ENCODE results near the gene RFX3. TPM values are rescaled to one million over a fixed set of nuclear protein-coding genes. Genes with fewer than 3 reads are reported as not detected.
"Not testable (repeated sequence)": the region's sequence is repeated elsewhere in the genome, so short reads cannot be mapped to it uniquely, and the experiment has no call there.

Gene RFX3
- total RNA-seq, 2 donors from 2014 or later = 2.2 to 2.7 TPM

- Histone ChIP-seq H3K27me3 (no peaks in the 10 kb centered on the region), H3K4me1 (peaks cover 0 to 4% of the 10 kb centered on the region in 2 donors), H3K4me3 (no peak overlapping the region), H3K27ac (no peak overlapping the region), H3K9me3 (no peaks in the 10 kb centered on the region), H3K36me3 (no peaks in the 10 kb centered on the region)
- DNase-seq (ENCODE audit: low spot score) = no peak
- TF ChIP-seq CTCF (IDR thresholded peaks at IDR 0.05) = peak in 1 of 2 donors; percentile 45
Observed at GRCh38 chr9:3331801-3332200, 194.0 kb downstream of the RFX3 start.

- H3K36me3 ChIP-seq = no peaks in the 10 kb centered on the region
- no peaks in the 10 kb centered on the region for H3K27me3 ChIP-seq
- no peak overlapping the region for H3K4me3 ChIP-seq
- H3K27ac ChIP-seq = no peak overlapping the region
- H3K9me3 ChIP-seq = no peaks in the 10 kb centered on the region
- TF ChIP-seq CTCF (IDR thresholded peaks at IDR 0.05) = no peak
- DNase-seq (ENCODE audit: low spot score) = no peak
- H3K4me1 ChIP-seq = peaks cover 0 to 4% of the 10 kb centered on the region in 2 donors
Observed at GRCh38 chr9:3330792-3331420, 194.9 kb downstream of the RFX3 start.

- Histone ChIP-seq H3K27ac (no peak overlapping the region), H3K36me3 (no peaks in the 10 kb centered on the region), H3K4me1 (peaks cover 0 to 4% of the 10 kb centered on the region in 2 donors), H3K27me3 (no peaks in the 10 kb centered on the region), H3K4me3 (no peak overlapping the region), H3K9me3 (no peaks in the 10 kb centered on the region)
- TF ChIP-seq CTCF (IDR thresholded peaks at IDR 0.05) = no peak
- DNase-seq (ENCODE audit: low spot score) = no peak
Observed at GRCh38 chr9:3329361-3329760, 196.4 kb downstream of the RFX3 start.

DNA sequence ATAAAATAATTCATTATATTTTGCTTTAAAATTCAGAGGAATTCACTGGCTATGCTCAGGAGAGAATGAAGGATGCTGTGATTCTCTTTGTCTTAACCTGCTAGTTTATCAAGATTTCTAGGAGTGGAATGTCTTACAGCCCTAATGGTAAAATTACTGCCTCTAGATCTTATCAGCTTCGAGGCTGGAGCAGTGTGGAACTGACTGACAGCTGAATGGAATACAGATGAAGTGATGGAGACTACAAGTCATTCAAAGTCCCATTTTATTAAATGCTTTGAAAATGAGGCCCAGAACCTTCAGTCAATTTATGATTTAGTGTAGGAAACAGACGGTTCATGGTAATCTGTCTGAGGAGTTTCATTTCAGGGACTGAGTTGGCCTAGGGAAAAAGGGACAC lies 202.1 kb downstream of the RFX3 start:
- Histone ChIP-seq H3K27me3 (no peaks in the 10 kb centered on the region), H3K27ac (no peak overlapping the region), H3K9me3 (no peaks in the 10 kb centered on the region), H3K36me3 (no peaks in the 10 kb centered on the region), H3K4me1 (no peaks in the 10 kb centered on the region), H3K4me3 (no peak overlapping the region)
- no peak for TF ChIP-seq CTCF (IDR thresholded peaks at IDR 0.05)
- DNase-seq (ENCODE audit: low spot score) = no peak

- Histone ChIP-seq H3K9me3 (no peaks in the 10 kb centered on the region), H3K4me1 (no peaks in the 10 kb centered on the region), H3K27me3 (no peaks in the 10 kb centered on the region), H3K36me3 (no peaks in the 10 kb centered on the region), H3K27ac (no peak overlapping the region), H3K4me3 (no peak overlapping the region)
- no peak for TF ChIP-seq CTCF (IDR thresholded peaks at IDR 0.05)
- no peak for DNase-seq (ENCODE audit: low spot score)
Observed at GRCh38 chr9:3321186-3321585, 204.6 kb downstream of the RFX3 start.

DNA sequence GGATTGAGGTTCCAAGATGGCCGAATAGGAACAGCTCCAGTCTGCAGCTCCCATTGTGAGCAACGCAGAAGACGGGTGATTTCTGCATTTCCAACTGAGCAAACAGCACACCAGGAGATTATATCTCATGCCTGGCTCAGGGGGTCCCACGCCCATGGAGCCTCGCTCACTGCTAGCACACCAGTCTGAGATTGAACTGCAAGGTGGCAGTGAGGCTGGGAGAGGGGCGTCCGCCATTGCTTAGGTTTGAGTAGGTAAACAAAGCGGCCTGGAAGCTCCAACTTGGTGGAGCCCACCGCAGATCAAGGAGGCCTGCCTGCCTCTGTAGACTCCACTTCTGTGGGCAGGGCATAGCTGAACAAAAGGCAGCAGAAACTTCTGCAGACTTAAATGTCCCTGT lies 213.2 kb downstream of the RFX3 start:
- H3K4me3 ChIP-seq; H3K9me3 ChIP-seq; H3K4me1 ChIP-seq; H3K27me3 ChIP-seq; H3K27ac ChIP-seq; DNase-seq (ENCODE audit: low spot score); H3K36me3 ChIP-seq: not testable (repeated sequence)
